Stimulated activated naive CD8-positive, alpha-beta T cell treated with anti-CD3 and anti-CD28 coated beads, Interleukin-15, Interleukin-2, amounts not matched to agents 100 ng/mL and 50 ng/mL, for 24 hours (primary cell): ENCODE data around the gene NOXA1.
A peak's percentile ranks its signal among the peaks of the same experiment; 100 is the strongest.
"Not testable (repeated sequence)": the region's sequence is repeated elsewhere in the genome, so short reads cannot be mapped to it uniquely, and the experiment has no call there.

Experiments used
- H3K27ac Mint-ChIP-seq: one replicate; pipeline ENCODE4 v1.8.0; 2021; ENCODE audit warnings: mild to moderate bottlenecking, mixed read lengths
- H3K27me3 Mint-ChIP-seq: one replicate; pipeline ENCODE4 v1.8.0; 2021; ENCODE audit warnings: mixed read lengths
- H3K36me3 Mint-ChIP-seq: one replicate; pipeline ENCODE4 v1.8.0; 2021; ENCODE audit warnings: low read depth, mixed read lengths
- H3K4me1 Mint-ChIP-seq: one replicate; pipeline ENCODE4 v1.8.0; 2021; ENCODE audit warnings: low read depth, mixed read lengths
- H3K4me3 Mint-ChIP-seq: one replicate; pipeline ENCODE4 v1.8.0; 2021; ENCODE audit warnings: mild to moderate bottlenecking, mixed read lengths
- H3K9me3 Mint-ChIP-seq: one replicate; pipeline ENCODE4 v1.8.0; 2021; ENCODE audit warnings: mixed read lengths

The NOXA1 gene

DNA sequence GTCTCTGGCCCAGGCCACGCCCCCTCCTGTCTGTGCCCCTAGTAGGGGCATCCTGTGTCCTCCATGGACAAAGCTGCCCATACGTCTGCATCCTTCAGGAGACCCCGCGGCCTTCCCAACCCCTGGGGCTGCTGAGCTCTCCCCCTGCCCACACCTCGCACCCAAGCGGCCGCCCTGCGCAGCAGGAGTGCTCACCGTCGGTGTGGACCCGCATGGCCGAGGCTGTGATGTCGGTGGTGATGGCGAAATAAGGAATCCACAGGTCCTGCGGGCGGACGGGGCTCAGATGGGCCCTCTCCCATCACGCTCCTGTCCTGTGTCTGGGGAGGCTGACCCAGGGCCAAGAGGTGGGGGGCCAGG is 40.7 kb downstream of the NOXA1 start:
- Mint-ChIP-seq H3K36me3 (no peaks in the 10 kb centered on the region), H3K4me3 (no peak overlapping the region), H3K27ac (no peak overlapping the region), H3K27me3 (peaks cover under 1% of the 10 kb centered on the region), H3K4me1 (peaks cover 22% of the 10 kb centered on the region), H3K9me3 (no peaks in the 10 kb centered on the region)

DNA sequence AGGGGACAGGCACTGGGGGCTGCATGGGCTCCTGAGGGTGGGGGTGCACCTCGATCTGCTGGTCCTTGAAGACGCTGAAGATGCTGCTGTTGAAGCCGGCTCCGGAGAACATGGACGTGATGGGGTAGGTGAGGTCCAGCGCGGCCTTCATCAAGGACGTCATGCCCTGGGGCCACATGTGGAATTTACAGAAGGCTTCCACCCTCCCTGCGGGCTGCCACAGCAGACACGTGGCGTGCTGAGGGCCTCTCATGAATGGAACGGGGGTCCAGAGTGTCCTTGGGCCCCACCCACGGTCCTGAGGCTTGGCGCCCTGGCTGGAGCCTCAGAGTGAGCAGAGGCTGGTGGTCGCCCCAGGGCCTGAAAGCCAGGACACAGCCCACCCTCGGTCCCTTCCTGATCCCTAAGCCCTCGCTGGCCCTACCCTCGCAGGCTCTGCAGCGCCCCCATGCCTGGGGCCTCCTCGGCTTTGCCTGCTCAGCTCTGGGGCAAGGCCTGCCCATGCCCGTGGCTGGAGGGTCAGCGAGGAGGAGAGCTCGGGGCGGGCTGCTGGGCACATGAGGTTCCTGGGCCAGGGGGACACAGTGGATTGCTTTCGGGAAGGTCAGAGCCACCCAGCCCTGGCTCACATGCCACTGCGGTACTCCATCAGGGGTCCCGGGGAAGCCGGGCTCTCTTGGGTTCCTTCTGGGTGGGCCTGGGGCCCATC is 41.3 kb downstream of the NOXA1 start:
- Mint-ChIP-seq H3K27ac (no peak overlapping the region), H3K4me1 (peaks cover 20% of the 10 kb centered on the region), H3K4me3 (no peak overlapping the region), H3K27me3 (peaks cover 6% of the 10 kb centered on the region), H3K9me3 (no peaks in the 10 kb centered on the region), H3K36me3 (no peaks in the 10 kb centered on the region)

- Mint-ChIP-seq H3K27ac (no peak overlapping the region), H3K36me3 (no peaks in the 10 kb centered on the region), H3K4me3 (no peak overlapping the region), H3K9me3 (no peaks in the 10 kb centered on the region), H3K4me1 (peaks cover 13% of the 10 kb centered on the region), H3K27me3 (peaks cover 9% of the 10 kb centered on the region)
Observed at GRCh38 chr9:137465000-137465719, 42.0 kb downstream of the NOXA1 start.

- Mint-ChIP-seq H3K4me3 (no peak overlapping the region), H3K4me1 (peaks cover 18% of the 10 kb centered on the region), H3K9me3 (no peaks in the 10 kb centered on the region), H3K27me3 (peaks cover 9% of the 10 kb centered on the region), H3K36me3 (no peaks in the 10 kb centered on the region), H3K27ac (no peak overlapping the region)
Observed at GRCh38 chr9:137465720-137466388, 42.7 kb downstream of the NOXA1 start.

GRCh38 chr9:137466389-137467085 is 43.3 kb downstream of the NOXA1 start:
- not testable (repeated sequence) for H3K4me3 Mint-ChIP-seq, H3K9me3 Mint-ChIP-seq, H3K36me3 Mint-ChIP-seq, H3K27ac Mint-ChIP-seq, H3K27me3 Mint-ChIP-seq
- H3K4me1 Mint-ChIP-seq, result peaks cover 13% of the 10 kb centered on the region

- no peak overlapping the region for H3K27ac Mint-ChIP-seq
- peaks cover 9% of the 10 kb centered on the region for H3K27me3 Mint-ChIP-seq
- H3K36me3 Mint-ChIP-seq, result no peaks in the 10 kb centered on the region
- no peak overlapping the region for H3K4me3 Mint-ChIP-seq
- H3K4me1 Mint-ChIP-seq, result peaks cover 8% of the 10 kb centered on the region
- H3K9me3 Mint-ChIP-seq, result no peaks in the 10 kb centered on the region
Observed at GRCh38 chr9:137467161-137467581, 44.0 kb downstream of the NOXA1 start.

- H3K4me1 Mint-ChIP-seq, result peaks cover 7% of the 10 kb centered on the region
- no peaks in the 10 kb centered on the region for H3K36me3 Mint-ChIP-seq
- peaks cover 9% of the 10 kb centered on the region for H3K27me3 Mint-ChIP-seq
- H3K27ac Mint-ChIP-seq, result no peak overlapping the region
- H3K9me3 Mint-ChIP-seq, result peaks cover 2% of the 10 kb centered on the region
- no peak overlapping the region for H3K4me3 Mint-ChIP-seq
Observed at GRCh38 chr9:137467896-137468295, 44.7 kb downstream of the NOXA1 start.

- Mint-ChIP-seq H3K4me1 (peaks cover 7% of the 10 kb centered on the region), H3K27me3 (peaks cover 9% of the 10 kb centered on the region), H3K9me3 (peaks cover 15% of the 10 kb centered on the region), H3K4me3 (peak overlapping the region; percentile 8), H3K36me3 (peaks cover 7% of the 10 kb centered on the region), H3K27ac (no peak overlapping the region)
Observed at GRCh38 chr9:137470785-137471184, 47.6 kb downstream of the NOXA1 start.

- Mint-ChIP-seq H3K4me3 (no peak overlapping the region), H3K27ac (no peak overlapping the region), H3K36me3 (peaks cover 10% of the 10 kb centered on the region), H3K9me3 (peaks cover 21% of the 10 kb centered on the region), H3K27me3 (peaks cover 5% of the 10 kb centered on the region), H3K4me1 (peaks cover 7% of the 10 kb centered on the region)
Observed at GRCh38 chr9:137474271-137474670, 51.1 kb downstream of the NOXA1 start.

DNA sequence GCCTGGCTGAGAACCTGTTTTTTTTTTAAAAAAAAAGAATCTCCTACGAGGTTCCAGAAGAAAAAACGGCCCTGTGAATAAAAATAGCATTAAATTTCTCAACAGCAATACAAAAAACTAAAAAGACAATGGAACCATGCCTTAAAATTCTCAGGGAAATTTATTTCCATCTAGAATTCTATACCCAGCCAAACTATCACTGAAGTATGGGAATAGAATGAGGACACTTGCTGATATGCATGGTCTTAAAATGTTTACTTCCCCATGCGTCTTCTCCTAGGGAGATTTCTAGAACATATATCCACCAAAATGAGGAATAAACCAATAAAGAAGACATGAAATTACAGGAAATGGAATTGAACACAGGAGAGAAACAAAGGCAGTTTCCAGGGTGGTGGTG is 52.5 kb downstream of the NOXA1 start:
- Mint-ChIP-seq H3K27ac (no peak overlapping the region), H3K36me3 (peaks cover 10% of the 10 kb centered on the region), H3K4me3 (no peak overlapping the region), H3K4me1 (peaks cover 3% of the 10 kb centered on the region), H3K27me3 (no peaks in the 10 kb centered on the region), H3K9me3 (peaks cover 21% of the 10 kb centered on the region)

DNA sequence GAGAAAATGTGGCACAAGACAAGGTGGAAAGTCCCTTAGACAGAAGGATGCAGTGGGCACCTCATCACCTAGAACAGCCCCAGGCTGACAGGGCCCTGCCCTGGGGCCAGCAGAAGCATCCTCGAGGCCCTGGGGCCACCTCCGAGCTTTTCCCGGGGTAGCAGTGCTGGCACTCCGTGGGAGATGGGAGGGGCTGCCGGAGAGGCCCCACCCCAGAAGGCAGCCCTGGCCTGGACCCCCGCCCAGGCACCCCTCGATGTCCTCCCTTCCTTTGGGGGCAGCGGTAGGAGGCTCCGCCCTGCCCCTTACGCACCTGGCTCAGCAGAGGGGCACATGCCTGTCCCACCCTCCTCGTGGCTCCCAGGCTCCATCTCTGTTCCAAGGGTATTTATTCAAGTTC is 53.7 kb downstream of the NOXA1 start:
- H3K27ac Mint-ChIP-seq, result no peak overlapping the region
- H3K9me3 Mint-ChIP-seq, result peaks cover 21% of the 10 kb centered on the region
- H3K27me3 Mint-ChIP-seq, result no peaks in the 10 kb centered on the region
- H3K4me1 Mint-ChIP-seq, result peaks cover 6% of the 10 kb centered on the region
- H3K36me3 Mint-ChIP-seq, result peaks cover 10% of the 10 kb centered on the region
- no peak overlapping the region for H3K4me3 Mint-ChIP-seq

- no peak overlapping the region for H3K27ac Mint-ChIP-seq
- no peaks in the 10 kb centered on the region for H3K27me3 Mint-ChIP-seq
- peaks cover 10% of the 10 kb centered on the region for H3K36me3 Mint-ChIP-seq
- H3K4me1 Mint-ChIP-seq, result peaks cover 16% of the 10 kb centered on the region
- H3K4me3 Mint-ChIP-seq, result no peak overlapping the region
- peaks cover 18% of the 10 kb centered on the region for H3K9me3 Mint-ChIP-seq
Observed at GRCh38 chr9:137477778-137478612, 54.8 kb downstream of the NOXA1 start.

DNA sequence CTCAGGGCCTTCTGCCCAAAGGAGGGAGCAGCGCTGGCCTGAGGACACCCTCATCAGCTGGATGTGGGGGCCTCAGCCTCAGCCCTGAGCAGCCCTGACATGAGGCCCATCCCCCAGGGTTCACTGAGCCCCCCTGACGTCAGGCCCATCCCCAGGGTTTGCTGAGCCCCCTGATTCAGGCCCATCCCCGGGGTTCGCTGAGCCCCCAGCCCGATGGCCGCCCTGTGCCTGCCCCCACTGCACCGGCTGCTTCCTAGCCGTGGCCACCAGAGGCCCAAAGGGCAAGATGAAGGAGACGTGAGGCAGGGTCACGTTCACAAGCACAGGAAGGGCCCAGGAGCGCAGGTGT is 55.4 kb downstream of the NOXA1 start:
- Mint-ChIP-seq H3K4me3 (no peak overlapping the region), H3K9me3 (peaks cover 14% of the 10 kb centered on the region), H3K27me3 (no peaks in the 10 kb centered on the region), H3K4me1 (peaks cover 16% of the 10 kb centered on the region), H3K36me3 (peaks cover 10% of the 10 kb centered on the region), H3K27ac (no peak overlapping the region)
